GM18519 (cell line): ENCODE results near the gene SERPINB11.
A peak's percentile ranks its signal among the peaks of the same experiment; 100 is the strongest.
"Not testable (repeated sequence)": the region's sequence is repeated elsewhere in the genome, so short reads cannot be mapped to it uniquely, and the experiment has no call there.

Experiments used
- ATAC-seq: cut with Tn5 transposase; IDR thresholded peaks from one replicate; pipeline ENCODE4 v1.9.1; 2021; ENCODE audit warnings: mild to moderate bottlenecking, moderate library complexity; ENCODE audit not compliant: unreplicated experiment, low FRiP score

Gene SERPINB11, protein sequence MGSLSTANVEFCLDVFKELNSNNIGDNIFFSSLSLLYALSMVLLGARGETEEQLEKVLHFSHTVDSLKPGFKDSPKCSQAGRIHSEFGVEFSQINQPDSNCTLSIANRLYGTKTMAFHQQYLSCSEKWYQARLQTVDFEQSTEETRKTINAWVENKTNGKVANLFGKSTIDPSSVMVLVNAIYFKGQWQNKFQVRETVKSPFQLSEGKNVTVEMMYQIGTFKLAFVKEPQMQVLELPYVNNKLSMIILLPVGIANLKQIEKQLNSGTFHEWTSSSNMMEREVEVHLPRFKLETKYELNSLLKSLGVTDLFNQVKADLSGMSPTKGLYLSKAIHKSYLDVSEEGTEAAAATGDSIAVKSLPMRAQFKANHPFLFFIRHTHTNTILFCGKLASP

DNA sequence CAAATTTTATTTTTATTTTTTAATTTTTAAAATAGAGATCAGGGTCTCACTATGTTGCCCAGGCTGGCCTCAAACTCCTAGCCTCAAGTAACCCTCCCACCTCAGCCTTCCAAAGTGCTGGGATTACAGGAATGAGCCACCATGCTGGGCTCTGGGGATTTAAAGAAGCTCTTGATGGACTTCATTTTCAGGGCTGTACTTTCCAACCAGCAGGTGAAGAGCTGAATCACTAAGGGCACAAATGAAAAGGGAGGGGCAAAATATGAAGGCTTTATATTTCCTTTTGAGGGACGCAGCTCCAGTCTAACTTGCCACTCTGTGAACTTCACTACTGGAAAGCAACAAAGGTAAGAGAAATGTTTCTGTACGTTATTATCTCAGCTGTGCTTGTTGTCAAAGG, at the start of gene SERPINB11:
Gene SERPINB11, plus strand, starts transcription at position 301 of the 400 bp plus-strand sequence. CDS start 7,234 bp downstream, outside the sequence.
- ATAC-seq, result no peak

DNA sequence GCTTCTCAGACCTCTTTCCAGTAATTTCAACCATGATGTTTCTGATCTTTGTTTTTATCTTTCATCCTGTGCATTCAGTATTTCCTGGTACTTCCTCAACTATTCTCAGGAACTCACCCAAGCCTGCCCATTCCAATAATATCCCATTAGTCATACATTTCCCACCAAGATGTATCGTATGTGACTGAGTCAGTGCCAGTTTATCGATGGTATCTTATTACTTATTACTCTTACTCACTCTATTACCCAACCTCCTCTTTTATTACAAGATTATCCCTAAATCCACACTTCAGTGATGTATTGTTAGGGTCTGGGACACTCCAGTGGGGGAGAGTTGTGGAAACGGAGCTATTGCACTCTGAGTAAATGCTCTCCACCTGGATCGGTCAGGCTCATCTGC, 43.8 kb upstream of the SERPINB11 start:
- ATAC-seq, result not testable (repeated sequence)

DNA sequence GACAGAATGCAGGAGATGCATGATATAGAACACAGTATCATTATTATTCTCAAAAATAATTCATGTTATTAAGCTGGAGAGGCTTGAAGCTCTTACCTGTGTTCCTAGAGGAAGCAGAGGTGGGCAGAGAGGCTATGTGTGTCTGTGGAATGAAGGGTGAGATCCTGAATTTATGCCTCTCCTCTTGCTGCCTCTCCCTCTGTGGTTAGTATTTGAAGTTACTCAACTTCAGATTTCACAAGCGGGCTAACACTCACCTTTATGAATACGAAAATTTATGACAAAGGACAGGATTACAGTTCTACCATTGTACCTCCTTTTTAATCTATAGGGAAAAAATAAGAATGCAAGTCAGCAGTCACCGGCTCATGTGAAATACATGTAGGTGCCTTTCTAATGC, 41.0 kb upstream of the SERPINB11 start, which contains the start of gene SERPINB3:
Gene SERPINB3, minus strand, starts transcription at position 144 of the 400 bp plus-strand sequence. CDS start 677 bp downstream, outside the sequence.
- not testable (repeated sequence) for ATAC-seq

DNA sequence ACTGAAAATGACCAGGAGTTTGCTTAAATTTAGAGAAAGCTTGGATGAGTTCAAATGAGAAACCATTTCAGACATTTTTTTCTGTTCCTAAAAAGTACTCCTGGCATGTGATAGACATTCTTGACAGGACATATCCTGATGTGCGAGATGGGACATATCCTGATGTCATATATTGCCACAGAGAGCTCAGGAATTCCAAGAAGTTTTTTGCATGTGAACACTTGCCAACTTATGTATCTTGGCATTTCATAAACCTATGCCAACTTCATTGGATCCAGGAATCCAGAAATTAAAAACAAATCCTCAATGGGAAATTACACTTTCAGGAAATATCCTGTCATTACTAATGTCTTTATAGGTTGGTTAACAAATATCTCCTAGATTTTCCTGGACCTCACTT, 38.2 kb upstream of the SERPINB11 start:
- ATAC-seq, result no peak

DNA sequence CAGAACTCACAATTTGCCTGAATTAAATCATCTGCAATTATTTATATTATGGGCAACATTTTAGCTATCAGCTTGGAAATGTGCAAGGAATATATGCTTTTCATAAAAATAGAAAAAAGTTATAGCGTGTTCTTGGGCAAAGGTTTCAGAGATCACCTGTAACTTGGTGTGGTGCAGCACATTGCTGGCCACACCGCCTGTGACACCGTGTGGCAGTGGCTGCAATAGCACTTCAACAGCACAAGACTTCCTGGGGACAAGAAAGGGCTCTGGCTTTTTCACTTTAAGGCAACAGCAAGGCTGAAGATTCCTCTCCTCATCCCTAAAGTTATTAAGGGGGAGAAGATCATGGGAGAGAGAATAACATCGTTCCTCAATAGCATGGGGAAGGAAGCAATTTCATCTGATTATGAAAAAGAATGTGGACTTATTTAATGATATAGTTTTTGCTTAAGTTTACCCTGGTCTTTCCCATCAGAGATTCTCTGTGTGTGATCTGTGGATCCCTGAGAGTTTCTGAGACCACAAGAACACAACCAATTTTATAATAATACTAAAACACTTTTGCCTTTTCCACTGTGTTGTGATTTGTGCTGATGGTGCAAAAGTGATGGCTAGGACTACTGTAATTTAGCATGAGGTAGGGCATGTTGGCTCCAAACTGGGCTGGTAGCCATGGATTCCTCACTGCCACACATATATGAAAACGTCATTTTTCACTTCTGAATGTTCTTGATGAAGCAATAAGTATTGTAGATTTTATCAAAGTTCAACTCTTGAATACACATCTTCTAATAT, 26.0 kb upstream of the SERPINB11 start:
- peak; percentile 95 for ATAC-seq

DNA sequence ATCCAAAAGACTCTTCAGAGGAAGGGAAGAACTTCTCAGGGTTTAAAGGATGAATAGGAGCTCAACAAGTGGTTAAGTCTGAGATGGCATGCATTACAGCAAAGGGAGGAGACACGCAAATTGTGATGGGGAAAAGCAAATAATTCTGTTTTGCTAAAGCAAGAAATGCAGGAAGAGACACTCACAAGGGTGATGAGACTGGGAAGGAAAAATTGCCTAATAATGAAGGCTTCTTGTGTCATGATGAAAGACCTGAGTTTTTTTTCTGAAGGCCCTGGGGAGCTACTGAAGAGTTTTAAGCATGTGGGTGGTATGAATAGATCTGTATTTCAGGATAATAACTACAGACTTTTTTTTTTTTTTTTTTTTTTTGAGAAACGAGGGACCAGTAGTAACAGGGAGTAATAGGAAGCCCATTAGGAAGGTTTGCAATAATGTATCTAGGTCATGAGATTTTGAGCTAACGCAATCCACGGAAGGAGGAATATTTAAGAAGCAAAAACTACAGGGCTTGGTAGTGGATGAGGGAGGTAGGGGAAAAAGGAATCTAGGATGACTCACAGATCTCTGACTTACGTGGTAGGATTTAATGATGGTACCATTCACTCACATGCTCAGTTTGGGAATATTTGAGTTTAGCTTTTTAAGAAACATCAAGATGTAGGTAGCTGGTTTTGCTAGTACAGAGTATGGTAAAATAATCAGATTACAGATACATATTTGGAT, 25.1 kb upstream of the SERPINB11 start:
- ATAC-seq, result no peak

DNA sequence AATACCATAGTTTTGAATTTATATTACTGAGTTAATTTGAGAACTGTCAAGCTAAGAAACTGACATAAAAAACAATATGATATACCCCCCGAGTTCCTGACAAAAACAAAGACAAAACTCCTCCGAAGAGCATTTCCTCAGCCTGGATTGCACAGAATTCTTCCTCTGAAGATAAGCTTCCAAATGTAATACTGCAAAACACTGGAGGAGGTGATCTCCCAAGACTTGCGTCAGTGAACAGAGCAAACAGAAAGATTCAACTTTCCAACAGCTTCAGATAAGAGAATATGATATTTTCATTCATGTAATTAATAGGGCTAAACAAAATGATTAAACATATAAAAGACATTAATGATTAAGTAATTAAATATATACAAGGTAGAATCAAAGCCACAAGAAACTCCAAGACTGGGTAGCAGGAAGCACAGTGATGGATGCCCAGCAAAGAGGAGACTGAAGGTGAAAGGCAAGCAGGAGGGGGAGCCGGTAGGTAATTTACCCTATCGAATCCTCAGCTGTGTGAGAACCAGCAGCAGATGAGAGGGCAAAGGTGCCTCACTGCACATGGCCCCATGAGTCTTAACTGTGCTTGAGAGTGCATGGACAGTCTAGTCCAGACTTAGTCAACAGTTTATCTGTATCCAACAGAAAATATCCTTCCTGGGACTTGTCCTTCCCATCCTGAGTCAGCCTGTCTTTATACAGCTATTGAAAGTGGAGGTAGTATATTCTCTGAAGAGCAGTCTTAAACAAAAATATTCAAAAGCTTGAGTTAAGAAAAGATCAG, 22.7 kb upstream of the SERPINB11 start:
- ATAC-seq, result no peak

DNA sequence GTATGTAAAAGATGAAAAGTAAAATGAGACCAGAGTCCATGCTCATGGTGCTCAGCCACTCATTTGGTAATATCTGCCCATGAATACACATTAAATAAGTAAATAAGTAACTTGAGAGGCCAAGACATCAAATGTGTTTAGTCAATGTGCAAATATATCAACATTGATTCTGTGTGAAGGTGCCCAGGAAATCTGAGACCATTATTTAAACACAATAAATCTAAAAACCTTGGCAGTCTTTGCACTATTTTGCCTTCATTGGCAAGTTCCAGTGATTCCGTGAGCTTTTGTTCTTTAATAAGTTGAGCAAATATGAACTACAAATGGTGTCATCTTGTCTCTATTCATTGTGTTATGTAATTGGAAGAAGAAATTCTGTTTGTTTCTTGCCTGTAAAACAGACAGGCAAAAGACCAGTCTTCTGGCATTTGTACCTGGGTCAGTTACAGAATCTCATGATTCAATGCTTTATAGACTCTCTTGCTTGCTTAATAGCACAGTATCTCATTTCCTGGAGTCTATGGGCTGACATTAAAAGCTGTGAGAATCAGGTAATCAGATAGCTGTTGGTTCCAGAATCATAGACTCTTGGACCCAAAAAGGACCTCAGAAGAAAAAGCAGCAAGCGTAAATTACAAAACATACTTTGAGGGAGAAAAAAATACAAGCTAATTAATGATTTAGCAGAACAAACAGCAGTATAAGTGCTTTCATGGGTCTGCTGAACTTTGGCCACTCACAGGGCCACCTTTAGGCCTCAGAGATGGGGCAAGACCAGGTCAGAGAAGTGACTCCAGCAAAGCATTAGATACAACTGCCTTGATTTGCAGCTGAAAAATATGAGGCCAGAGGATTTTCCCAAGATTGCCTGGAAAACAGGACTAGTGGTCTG, 21.1 kb upstream of the SERPINB11 start:
- no peak for ATAC-seq

DNA sequence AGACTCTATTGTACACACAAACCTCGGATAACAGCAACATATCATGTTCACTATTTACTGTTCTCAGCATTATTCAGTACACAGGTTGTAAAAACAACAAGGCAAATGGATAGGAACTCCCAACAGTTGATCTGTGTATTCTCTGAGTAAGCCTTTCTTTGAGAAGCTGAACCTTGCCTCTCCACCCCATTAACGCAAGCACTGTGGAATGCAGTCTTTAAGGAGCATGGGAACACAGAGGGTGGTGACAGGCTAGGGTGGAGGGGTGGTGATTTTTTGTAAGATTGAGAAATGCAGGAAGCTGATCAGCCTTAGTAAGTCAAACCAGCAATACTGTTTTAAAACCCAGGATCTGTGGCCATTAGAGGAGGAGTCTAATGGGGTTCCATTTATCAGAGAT, 19.6 kb upstream of the SERPINB11 start:
- ATAC-seq, result no peak

DNA sequence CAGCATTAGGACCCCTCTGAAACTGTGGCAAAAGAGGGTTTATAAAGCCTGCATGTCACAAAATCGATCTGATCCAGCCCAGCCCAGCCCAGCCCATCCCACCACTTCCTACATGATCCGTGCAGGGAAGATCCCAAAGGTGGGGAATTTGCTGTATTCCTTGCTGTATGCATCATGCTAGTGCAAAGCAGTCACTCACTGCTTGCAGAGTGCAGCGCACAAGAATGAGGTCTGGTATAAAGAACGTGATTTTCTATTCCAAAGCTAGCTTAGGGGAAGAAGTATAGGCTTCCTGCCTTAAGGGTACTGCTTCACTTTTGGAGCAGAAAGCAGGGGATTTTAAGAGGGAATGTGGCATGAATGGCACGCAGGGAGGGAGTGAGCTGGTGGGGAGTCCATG, 18.9 kb upstream of the SERPINB11 start:
- no peak for ATAC-seq

DNA sequence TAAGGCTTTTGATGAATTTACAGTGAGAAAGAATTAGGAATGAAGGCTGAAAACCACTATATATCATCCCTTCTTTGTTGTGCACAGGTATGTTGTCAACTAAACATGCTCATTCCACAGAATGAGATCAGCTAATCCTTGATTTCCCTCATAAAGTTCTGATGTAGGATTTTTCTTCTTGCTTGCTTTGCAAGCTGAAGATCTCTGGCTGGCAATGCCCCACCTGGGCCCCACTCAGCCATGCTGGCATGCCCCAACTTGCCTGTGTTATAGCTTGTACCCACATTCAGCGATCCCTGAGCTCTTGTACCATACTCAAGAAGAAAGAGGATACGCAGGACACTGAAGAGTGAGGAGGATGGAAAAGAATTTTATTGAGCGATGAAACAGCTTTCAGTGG, 18.0 kb upstream of the SERPINB11 start:
- ATAC-seq, result no peak

DNA sequence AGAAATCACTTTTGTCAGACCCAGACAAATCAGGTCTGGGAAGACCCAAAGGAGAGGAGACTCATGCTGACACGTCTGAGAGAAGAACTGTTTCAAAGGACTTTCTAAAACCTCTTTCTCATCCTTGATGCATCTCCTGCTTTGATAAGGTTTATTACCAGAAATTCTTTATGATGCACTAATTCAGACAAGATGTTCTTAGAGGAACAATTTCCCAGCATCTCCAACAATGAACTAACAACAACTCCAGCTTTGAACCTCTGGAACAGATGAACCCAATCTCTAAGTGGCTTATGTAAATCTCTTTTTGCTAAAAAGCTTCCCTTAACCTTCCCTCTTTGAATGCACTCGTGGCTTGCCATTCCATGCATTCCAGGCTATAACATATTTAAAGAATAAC, 15.9 kb upstream of the SERPINB11 start:
- no peak for ATAC-seq

DNA sequence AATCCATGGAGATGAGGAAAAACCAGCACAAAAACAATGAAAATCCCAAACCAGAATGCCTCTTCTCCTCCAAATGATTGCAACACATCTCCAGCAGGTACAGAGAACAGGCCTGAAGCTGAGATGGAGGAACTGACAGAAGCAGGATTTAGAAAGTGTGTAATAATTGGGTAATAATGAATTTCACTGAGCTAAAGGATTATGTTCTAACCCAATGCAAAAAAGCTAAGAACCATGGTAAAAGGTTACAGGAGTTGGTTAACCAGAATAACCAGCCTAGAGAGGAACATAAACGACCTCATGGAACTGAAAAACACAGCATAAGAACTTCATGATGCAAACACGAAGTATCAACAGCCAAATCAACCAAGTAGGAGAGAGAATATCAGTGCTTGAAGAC, 13.7 kb upstream of the SERPINB11 start:
- no peak for ATAC-seq

DNA sequence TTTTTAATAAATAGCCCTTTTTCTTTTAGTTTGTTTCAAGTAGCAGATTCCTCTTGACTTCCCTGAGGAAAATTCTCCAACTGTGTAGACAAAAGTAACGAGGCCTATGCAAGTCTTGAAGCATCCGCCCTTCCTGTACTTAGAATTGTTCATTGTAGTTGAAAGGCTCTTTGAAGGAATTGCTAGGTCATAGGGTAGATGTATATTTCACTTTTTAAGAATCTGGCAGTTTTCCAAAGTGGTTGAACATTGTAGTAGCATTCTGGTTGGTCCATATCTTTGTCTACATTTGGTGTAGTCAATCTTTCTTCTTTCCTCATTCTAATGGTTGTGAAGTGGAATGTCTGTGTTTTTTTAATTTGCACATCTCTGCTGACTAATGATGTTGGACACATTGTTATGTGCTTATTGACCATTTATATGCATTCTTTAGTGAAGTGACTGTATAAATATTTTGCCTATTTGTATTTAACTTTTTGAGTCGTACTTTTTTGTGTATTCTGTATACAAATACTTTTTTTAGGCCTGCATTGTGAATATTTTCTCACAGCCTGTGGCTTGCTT, 5.6 kb upstream of the SERPINB11 start:
- no peak for ATAC-seq

DNA sequence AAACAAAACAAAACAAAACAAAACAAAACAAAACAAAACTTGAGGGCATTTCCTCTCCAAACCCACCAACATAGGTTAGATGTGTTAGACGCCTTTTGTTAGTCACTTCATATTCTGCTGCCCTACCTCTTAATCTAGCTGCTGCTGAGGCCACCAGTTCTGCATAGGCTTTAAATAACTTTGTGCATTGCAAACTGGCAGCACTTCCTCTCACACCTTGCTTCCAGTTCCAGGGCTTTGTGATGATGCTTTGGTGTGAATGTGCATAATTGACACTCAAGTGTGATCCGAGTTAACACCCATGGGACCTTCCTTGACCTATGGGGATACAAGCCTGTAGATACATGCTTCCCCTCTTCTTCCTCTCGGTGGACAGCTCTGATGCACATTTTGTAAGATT, 2.3 kb upstream of the SERPINB11 start:
- ATAC-seq, result no peak

DNA sequence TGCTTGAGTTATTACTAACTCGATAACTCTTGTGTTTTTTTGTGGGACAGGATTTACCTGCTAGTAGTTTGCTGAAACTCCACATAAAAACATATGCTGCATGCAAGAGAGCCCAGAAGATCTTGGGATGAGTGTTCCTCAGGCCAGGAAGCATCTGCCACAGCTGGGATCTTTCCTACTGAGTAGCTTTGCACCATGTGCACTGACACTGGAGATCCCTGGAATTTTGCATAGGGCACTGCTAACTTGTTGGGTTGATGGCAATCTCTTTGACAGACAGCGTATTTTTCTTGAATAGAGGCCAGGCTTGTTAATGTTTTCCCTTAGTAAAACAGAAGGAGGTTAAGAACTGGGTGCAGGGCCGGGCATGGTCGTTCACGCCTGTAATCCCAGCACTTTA, 808 bp upstream of the SERPINB11 start:
- ATAC-seq, result no peak

DNA sequence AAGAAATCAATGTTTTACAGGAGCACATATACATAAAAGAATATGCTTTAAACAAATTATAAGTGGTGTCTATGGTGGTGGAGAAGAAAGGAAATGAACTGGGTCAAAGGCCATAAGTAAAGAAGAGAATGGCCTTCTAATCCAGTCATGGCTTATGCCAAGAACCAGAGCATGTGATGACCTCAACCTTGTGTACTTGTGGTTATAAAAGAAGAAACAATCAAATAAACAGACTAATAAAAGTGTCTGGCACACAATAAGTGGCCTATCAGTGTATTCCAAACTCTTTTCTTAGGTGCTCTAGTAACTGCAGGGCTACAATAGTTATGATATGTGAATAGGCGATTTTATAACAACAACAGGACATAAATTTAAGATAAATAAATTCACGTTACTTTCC, 2.6 kb downstream of the SERPINB11 start:
- no peak for ATAC-seq

DNA sequence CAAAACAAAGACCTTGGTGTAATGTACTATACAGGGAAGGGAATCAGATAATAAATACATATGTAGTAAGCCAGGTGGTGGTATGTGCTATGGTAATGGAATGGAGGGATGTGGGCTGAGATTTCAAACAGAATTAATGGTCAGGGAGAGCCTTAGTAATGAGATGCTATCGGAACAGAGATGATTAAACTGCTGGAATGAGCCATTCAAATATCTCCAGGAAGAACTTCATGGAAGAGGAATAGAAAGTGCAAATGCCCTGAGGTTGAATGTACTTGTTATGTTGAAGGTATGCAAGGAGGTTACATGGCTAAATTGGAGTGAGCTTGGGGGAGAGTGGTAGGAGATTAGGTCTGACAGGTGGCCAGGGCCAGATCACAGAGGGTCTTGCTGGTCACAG, 5.1 kb downstream of the SERPINB11 start:
- ATAC-seq, result no peak

DNA sequence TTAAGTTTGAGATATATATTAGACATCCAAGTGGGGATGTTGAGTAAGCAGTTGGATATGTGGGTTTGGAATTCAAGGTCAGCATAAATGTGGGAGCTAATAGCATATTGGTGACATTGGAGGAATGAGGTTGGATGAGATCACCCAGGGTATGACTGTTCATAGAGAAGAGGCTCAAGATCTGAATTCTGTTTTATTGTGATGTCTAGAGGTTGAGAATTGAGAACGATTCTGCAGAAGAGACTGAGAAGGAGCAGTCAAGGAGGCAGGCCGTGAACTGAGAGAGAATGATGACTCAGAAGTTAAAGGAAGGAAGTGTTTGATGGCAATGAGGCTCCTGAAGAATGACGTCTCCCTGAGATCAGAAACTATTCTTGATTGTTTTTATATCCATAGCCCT, 5.9 kb downstream of the SERPINB11 start:
- ATAC-seq, result no peak
